NB4 (cell line): ENCODE measurements around the gene SMIM21.

Experiments used
- MYC ChIP-seq: IDR thresholded peaks from 2 replicates; pipeline ENCODE4 v1.6.1; 2011; ENCODE audit warnings: low read depth, low read length
- POLR2A ChIP-seq: IDR thresholded peaks from 2 replicates; pipeline ENCODE4 v1.6.1; 2011; ENCODE audit warnings: mild to moderate bottlenecking; ENCODE audit not compliant: insufficient read length; ENCODE audit errors: extremely low read depth
- TF ChIP-seq, protein P1 (sequence below): IDR thresholded peaks from one replicate; pipeline ENCODE4 v1.5.1; 2012; ENCODE audit warnings: low read depth, low read length
- TF ChIP-seq, protein P2 (sequence below): IDR thresholded peaks from 2 replicates; pipeline ENCODE4 v1.6.1; 2011; ENCODE audit warnings: low read depth, low read length

DNA sequence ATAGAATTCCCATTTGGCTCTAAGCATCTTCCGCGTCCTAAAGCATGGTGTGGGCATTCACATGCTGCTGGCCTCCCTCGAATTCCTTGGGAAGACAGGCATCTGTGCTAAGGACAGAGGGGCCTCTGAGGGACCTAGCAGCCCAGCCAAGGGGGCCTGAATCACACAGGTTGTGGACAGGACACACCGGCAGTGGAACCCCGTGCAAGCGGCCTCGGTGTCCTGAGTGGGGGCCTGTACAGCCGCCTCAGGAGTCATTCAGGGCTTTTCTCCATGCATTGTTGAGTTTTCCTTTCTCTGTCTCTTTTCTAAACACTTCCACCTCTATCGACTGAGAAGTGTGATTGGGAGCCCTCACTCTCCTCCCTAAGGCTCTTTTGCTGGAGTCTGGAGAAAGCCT lies 44.3 kb upstream of the SMIM21 start:
- TF ChIP-seq, protein P1, sequence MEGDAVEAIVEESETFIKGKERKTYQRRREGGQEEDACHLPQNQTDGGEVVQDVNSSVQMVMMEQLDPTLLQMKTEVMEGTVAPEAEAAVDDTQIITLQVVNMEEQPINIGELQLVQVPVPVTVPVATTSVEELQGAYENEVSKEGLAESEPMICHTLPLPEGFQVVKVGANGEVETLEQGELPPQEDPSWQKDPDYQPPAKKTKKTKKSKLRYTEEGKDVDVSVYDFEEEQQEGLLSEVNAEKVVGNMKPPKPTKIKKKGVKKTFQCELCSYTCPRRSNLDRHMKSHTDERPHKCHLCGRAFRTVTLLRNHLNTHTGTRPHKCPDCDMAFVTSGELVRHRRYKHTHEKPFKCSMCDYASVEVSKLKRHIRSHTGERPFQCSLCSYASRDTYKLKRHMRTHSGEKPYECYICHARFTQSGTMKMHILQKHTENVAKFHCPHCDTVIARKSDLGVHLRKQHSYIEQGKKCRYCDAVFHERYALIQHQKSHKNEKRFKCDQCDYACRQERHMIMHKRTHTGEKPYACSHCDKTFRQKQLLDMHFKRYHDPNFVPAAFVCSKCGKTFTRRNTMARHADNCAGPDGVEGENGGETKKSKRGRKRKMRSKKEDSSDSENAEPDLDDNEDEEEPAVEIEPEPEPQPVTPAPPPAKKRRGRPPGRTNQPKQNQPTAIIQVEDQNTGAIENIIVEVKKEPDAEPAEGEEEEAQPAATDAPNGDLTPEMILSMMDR = no peak
- TF ChIP-seq POLR2A (no peak), MYC (no peak)
- TF ChIP-seq, protein P2, sequence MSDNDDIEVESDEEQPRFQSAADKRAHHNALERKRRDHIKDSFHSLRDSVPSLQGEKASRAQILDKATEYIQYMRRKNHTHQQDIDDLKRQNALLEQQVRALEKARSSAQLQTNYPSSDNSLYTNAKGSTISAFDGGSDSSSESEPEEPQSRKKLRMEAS = no peak
